GM19455 (cell line): ENCODE data around the gene SNUPN.
"Not testable (repeated sequence)": the region's sequence is repeated elsewhere in the genome, so short reads cannot be mapped to it uniquely, and the experiment has no call there.

Experiments
- ATAC-seq: cut with Tn5 transposase; IDR thresholded peaks from one replicate; pipeline ENCODE4 v1.9.1; 2021; ENCODE audit not compliant: unreplicated experiment

The SNUPN gene

GRCh38 chr15:75584121-75584520, 41.4 kb downstream of the SNUPN start:
- no peak for ATAC-seq

GRCh38 chr15:75583701-75584100, 41.8 kb downstream of the SNUPN start:
- no peak for ATAC-seq

GRCh38 chr15:75582943-75583342, 42.6 kb downstream of the SNUPN start:
- ATAC-seq: not testable (repeated sequence)

GRCh38 chr15:75578948-75579920, 46.3 kb downstream of the SNUPN start, which contains the start of gene PTPN9:
TSS of gene PTPN9 (minus strand) at chr15:75579315. CDS start at chr15:75578776, 539 bp downstream.
- ATAC-seq: peak; percentile 53

GRCh38 chr15:75578173-75578947, 47.2 kb downstream of the SNUPN start:
- ATAC-seq: peak; percentile 56

GRCh38 chr15:75577401-75578172, 47.9 kb downstream of the SNUPN start:
- no peak for ATAC-seq

GRCh38 chr15:75573648-75574384, 51.7 kb downstream of the SNUPN start:
- no peak for ATAC-seq

- ATAC-seq: no peak
Observed at GRCh38 chr15:75570126-75570845, 55.2 kb downstream of the SNUPN start.

- ATAC-seq: no peak
Observed at GRCh38 chr15:75565062-75565970, 60.2 kb downstream of the SNUPN start.

GRCh38 chr15:75561888-75562287, 63.6 kb downstream of the SNUPN start:
- no peak for ATAC-seq

- not testable (repeated sequence) for ATAC-seq
Observed at GRCh38 chr15:75559360-75559759, 66.2 kb downstream of the SNUPN start.

- ATAC-seq: not testable (repeated sequence)
Observed at GRCh38 chr15:75558955-75559354, 66.6 kb downstream of the SNUPN start.

- no peak for ATAC-seq
Observed at GRCh38 chr15:75554717-75555116, 70.8 kb downstream of the SNUPN start.

- ATAC-seq: no peak
Observed at GRCh38 chr15:75553659-75554058, 71.9 kb downstream of the SNUPN start.

- ATAC-seq: no peak
Observed at GRCh38 chr15:75551091-75551490, 74.4 kb downstream of the SNUPN start.
